Non-pigmented ciliary epithelial cell (primary cell): Measurements from ENCODE around the gene CACNA2D3.

ENCODE experiments used
- DNase-seq: peaks from one replicate; pipeline ENCODE4 v3.0.0-alpha.2; 2010; ENCODE audit warnings: low read depth

Gene CACNA2D3

GRCh38 chr3:54274607-54275006, 152.3 kb downstream of the CACNA2D3 start:
- DNase-seq, result no peak

- no peak for DNase-seq
Measured at GRCh38 chr3:54279005-54279583, 156.7 kb downstream of the CACNA2D3 start.

- no peak for DNase-seq
Measured at GRCh38 chr3:54283470-54283869, 161.1 kb downstream of the CACNA2D3 start.

GRCh38 chr3:54294214-54294613, 171.9 kb downstream of the CACNA2D3 start:
- no peak for DNase-seq

GRCh38 chr3:54296531-54296930, 174.2 kb downstream of the CACNA2D3 start:
- no peak for DNase-seq

GRCh38 chr3:54299169-54299935, 177.0 kb downstream of the CACNA2D3 start:
- no peak for DNase-seq

GRCh38 chr3:54303517-54304375, 181.4 kb downstream of the CACNA2D3 start:
- DNase-seq, result no peak

- no peak for DNase-seq
Measured at GRCh38 chr3:54304877-54305276, 182.5 kb downstream of the CACNA2D3 start.

GRCh38 chr3:54305409-54306099, 183.2 kb downstream of the CACNA2D3 start:
- no peak for DNase-seq

- DNase-seq, result no peak
Measured at GRCh38 chr3:54307566-54308180, 185.3 kb downstream of the CACNA2D3 start.

GRCh38 chr3:54309601-54310000, 187.2 kb downstream of the CACNA2D3 start:
- no peak for DNase-seq

- DNase-seq, result no peak
Measured at GRCh38 chr3:54311211-54311747, 188.9 kb downstream of the CACNA2D3 start.

- no peak for DNase-seq
Measured at GRCh38 chr3:54312156-54312899, 190.0 kb downstream of the CACNA2D3 start.

GRCh38 chr3:54313418-54313817, 191.1 kb downstream of the CACNA2D3 start:
- DNase-seq, result no peak

GRCh38 chr3:54321520-54321919, 199.2 kb downstream of the CACNA2D3 start:
- DNase-seq, result no peak

- DNase-seq, result no peak
Measured at GRCh38 chr3:54322354-54322753, 200.0 kb downstream of the CACNA2D3 start.

GRCh38 chr3:54324103-54324502, 201.8 kb downstream of the CACNA2D3 start:
- no peak for DNase-seq

GRCh38 chr3:54326951-54327350, 204.6 kb downstream of the CACNA2D3 start:
- no peak for DNase-seq

GRCh38 chr3:54331341-54331740, 209.0 kb downstream of the CACNA2D3 start:
- no peak for DNase-seq

GRCh38 chr3:54337846-54338245, 215.5 kb downstream of the CACNA2D3 start:
- DNase-seq, result no peak

GRCh38 chr3:54339608-54340007, 217.3 kb downstream of the CACNA2D3 start:
- no peak for DNase-seq
